ENCODE data around the gene ZCCHC14.
A peak's percentile ranks its signal among the peaks of the same experiment; 100 is the strongest.

The ZCCHC14 gene

DNA sequence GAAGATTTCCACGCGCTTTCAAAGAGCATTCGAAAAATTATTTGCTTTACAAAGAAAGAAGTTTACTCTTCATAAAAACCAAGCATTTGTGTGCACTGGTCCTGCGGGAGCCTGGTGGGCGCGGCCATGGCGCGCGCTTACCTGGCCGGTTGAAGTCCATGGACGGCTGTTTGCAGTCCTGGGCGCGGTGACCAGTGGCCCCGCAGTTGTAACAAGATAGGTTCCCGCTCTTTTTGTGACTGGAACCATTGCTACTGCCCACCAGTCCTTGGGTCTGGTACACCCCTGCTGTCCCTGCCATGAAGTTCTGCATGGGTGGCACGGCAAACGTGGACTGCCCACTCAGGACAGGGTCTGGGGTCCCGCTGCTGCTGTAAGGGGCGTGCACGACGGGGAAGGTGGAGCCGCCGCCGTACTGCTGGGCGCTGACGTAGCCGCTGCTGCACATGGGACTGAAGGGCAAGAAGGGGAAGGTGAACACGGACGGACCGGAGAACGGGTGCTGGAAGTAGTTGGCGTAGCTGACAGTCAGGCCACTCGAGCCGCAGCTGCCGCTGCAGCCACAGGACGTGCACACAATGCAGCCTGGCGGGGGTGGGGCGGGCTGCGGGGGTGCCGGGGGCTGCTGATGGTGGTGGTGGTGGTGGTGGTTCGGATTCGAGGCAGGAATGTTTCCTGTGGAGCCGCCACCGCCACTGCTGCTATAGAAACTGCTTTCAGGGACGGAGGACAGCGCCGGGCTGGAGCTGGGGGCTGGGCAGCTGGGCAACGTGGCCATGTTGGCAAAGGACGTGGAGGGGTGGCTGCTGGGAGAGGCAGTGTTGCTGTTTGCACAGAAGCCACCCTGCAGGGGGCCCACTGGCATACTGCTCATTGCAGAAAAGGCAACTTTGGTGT is 81.2 kb downstream of the ZCCHC14 start:
- peaks cover 92% of the 10 kb centered on the region for H3K36me3 ChIP-seq
- no peak overlapping the region for H3K4me2 ChIP-seq
- H3K9me3 ChIP-seq, result no peaks in the 10 kb centered on the region
- no peak overlapping the region for H3K27ac ChIP-seq
- no peak for TF ChIP-seq Cebpa-rat (IDR thresholded peaks at IDR 0.05)
- H4K20me1 ChIP-seq, result peaks cover 62% of the 10 kb centered on the region
- no peaks in the 10 kb centered on the region for H3K4me1 ChIP-seq
- no peak overlapping the region for H3K9ac ChIP-seq
- no peak overlapping the region for H3K4me3 ChIP-seq
- no peaks in the 10 kb centered on the region for H3K27me3 ChIP-seq

DNA sequence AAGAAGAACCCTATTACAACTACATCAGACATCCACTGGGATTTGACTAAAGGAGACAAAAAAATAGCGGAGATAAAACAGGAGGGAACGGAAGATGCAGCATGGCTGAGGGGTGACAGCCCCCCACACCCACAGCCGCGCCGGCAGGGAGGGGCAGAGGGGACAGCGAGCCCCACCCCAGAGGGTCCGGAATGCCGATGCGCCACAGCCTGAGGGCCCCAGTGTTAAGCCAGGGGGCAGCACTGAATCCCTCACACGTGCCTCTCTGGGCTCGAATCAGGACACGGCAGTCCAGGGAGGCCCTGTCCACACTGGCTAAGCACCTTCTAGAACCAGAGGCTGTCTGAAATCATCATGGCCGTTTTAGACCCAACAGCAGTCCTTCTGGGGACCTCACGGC is 81.9 kb downstream of the ZCCHC14 start:
- H3K9me3 ChIP-seq, result no peaks in the 10 kb centered on the region
- H3K27ac ChIP-seq, result no peak overlapping the region
- H3K36me3 ChIP-seq, result peaks cover 89% of the 10 kb centered on the region
- no peak overlapping the region for H3K4me3 ChIP-seq
- no peaks in the 10 kb centered on the region for H3K27me3 ChIP-seq
- no peaks in the 10 kb centered on the region for H3K4me1 ChIP-seq
- no peak overlapping the region for H3K4me2 ChIP-seq
- H4K20me1 ChIP-seq, result peaks cover 66% of the 10 kb centered on the region
- TF ChIP-seq Cebpa-rat (IDR thresholded peaks at IDR 0.05), result no peak
- no peak overlapping the region for H3K9ac ChIP-seq

- TF ChIP-seq Cebpa-rat (IDR thresholded peaks at IDR 0.05), result no peak
- no peak overlapping the region for H3K27ac ChIP-seq
- H3K27me3 ChIP-seq, result no peaks in the 10 kb centered on the region
- peaks cover 71% of the 10 kb centered on the region for H4K20me1 ChIP-seq
- H3K9ac ChIP-seq, result no peak overlapping the region
- H3K4me1 ChIP-seq, result no peaks in the 10 kb centered on the region
- no peaks in the 10 kb centered on the region for H3K9me3 ChIP-seq
- no peak overlapping the region for H3K4me2 ChIP-seq
- H3K4me3 ChIP-seq, result no peak overlapping the region
- peaks cover 89% of the 10 kb centered on the region for H3K36me3 ChIP-seq
These were observed 82.3 kb downstream of the ZCCHC14 start for GRCh38 chr16:87410530-87410929.

DNA sequence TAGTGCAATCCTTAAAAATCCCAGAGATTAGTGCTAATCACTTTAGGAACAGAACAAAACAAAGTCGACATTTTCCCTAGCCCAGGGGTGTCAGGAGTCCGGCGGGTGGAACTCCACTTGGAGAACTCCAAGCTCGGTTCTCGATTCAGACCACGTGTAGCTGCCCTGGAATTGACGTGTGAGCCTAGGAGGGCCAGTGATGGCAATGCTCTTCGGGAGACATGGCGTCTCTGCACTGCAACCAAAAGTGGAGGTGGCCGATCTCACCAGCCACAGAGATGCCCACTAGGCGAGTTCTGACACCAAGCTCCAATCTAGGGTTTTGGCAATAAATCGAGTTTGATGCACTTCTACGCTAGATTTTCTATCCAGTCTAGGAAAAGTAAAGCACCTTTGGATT is 83.0 kb downstream of the ZCCHC14 start:
- H3K9me3 ChIP-seq, result no peaks in the 10 kb centered on the region
- H4K20me1 ChIP-seq, result peaks cover 78% of the 10 kb centered on the region
- no peak overlapping the region for H3K4me2 ChIP-seq
- no peaks in the 10 kb centered on the region for H3K27me3 ChIP-seq
- no peaks in the 10 kb centered on the region for H3K4me1 ChIP-seq
- no peak overlapping the region for H3K9ac ChIP-seq
- no peak for TF ChIP-seq Cebpa-rat (IDR thresholded peaks at IDR 0.05)
- H3K4me3 ChIP-seq, result no peak overlapping the region
- H3K27ac ChIP-seq, result no peak overlapping the region
- H3K36me3 ChIP-seq, result peaks cover 89% of the 10 kb centered on the region

- H3K4me3 ChIP-seq, result no peak overlapping the region
- no peak for TF ChIP-seq Cebpa-rat (IDR thresholded peaks at IDR 0.05)
- H3K27me3 ChIP-seq, result no peaks in the 10 kb centered on the region
- peaks cover 89% of the 10 kb centered on the region for H3K36me3 ChIP-seq
- no peak overlapping the region for H3K9ac ChIP-seq
- no peaks in the 10 kb centered on the region for H3K9me3 ChIP-seq
- H3K27ac ChIP-seq, result no peak overlapping the region
- H3K4me1 ChIP-seq, result no peaks in the 10 kb centered on the region
- H3K4me2 ChIP-seq, result no peak overlapping the region
- peaks cover 85% of the 10 kb centered on the region for H4K20me1 ChIP-seq
These were observed 83.7 kb downstream of the ZCCHC14 start for GRCh38 chr16:87409153-87409552.

GRCh38 chr16:87407511-87408112 is 85.2 kb downstream of the ZCCHC14 start:
- no peak overlapping the region for H3K27ac ChIP-seq
- no peaks in the 10 kb centered on the region for H3K27me3 ChIP-seq
- H3K4me2 ChIP-seq, result no peak overlapping the region
- H3K36me3 ChIP-seq, result peaks cover 87% of the 10 kb centered on the region
- no peak overlapping the region for H3K4me3 ChIP-seq
- H3K4me1 ChIP-seq, result no peaks in the 10 kb centered on the region
- no peak for TF ChIP-seq Cebpa-rat (IDR thresholded peaks at IDR 0.05)
- no peak overlapping the region for H3K9ac ChIP-seq
- peaks cover 87% of the 10 kb centered on the region for H4K20me1 ChIP-seq
- H3K9me3 ChIP-seq, result no peaks in the 10 kb centered on the region

DNA sequence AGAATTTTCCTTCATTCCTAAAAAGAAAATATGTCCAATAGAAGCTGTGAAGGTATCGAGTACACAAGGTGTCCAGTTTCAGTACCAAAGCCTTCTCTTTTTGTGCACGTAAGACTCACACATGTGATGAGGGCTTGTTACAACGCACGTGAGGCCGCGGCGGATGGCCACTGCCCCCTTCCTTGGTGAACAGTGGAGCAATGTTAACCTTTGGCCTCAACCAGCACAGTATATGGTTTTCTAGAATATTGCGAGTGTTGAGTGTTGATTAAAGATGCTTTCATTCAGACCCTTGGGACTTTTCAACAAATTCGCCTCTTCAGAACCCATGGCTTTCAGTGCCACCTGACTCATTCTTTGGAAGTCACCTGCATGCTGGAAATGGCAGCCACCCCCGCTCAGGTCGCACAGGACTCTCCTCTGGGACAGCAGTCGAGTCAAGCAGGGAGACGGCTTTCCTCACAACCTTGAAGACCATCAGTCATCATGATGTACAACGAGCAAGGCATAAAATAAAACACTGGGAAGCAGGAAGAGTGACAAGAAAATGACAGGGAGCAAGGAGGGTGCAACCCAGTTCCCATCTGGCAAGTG is 86.2 kb downstream of the ZCCHC14 start:
- H3K4me1 ChIP-seq, result no peaks in the 10 kb centered on the region
- no peak overlapping the region for H3K4me3 ChIP-seq
- peaks cover 87% of the 10 kb centered on the region for H3K36me3 ChIP-seq
- no peaks in the 10 kb centered on the region for H3K27me3 ChIP-seq
- no peaks in the 10 kb centered on the region for H3K9me3 ChIP-seq
- no peak overlapping the region for H3K9ac ChIP-seq
- no peak overlapping the region for H3K4me2 ChIP-seq
- no peak overlapping the region for H3K27ac ChIP-seq
- peaks cover 91% of the 10 kb centered on the region for H4K20me1 ChIP-seq
- TF ChIP-seq Cebpa-rat (IDR thresholded peaks at IDR 0.05), result no peak

DNA sequence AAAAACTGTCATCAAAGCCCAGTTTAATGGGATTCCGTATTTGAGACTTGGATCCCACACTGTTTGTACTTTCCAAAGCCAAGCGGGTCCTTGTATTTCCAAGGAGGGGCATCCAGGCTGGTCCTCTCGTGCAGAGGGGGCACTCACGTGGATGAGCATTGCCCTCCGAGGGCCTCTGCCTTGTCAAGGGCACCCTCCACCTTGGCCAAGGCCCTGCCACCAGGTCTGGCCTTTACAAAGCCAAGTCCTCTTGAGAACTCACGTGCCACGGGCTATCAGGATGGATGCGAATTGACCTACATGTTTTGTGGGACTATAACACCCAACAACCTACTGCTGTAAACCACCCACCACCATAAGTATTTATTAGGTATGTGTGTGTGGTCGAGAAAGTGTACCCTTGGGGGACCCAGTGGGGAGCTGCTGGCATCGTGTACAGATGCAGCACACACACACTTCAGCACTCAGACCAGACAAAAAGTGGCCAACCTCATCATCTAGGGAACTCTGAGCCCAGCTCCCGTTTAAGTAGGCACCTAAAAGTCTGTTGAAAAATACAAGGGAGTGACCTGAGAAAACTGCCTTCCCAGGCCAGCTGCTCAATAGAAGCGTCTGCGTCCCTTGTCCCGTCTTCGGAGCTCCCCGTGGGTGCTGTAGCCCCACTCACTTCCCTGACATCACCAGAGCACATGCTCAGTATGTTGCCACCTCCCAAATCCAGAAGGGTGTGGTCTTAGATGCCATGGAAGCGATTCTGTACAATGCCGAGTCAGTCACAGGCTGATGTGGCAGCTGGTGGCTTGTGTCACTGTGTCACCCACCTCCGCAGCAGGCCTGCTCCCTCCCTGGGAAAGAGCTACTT is 87.8 kb downstream of the ZCCHC14 start:
- Histone ChIP-seq H3K4me3 (no peak overlapping the region), H3K27ac (no peak overlapping the region)

GRCh38 chr16:87395181-87395842 is 97.5 kb downstream of the ZCCHC14 start:
- Histone ChIP-seq H3K4me2 (peak overlapping the region; percentile 92), H3K9me3 (no peaks in the 10 kb centered on the region), H3K4me1 (peaks cover 41% of the 10 kb centered on the region), H3K27me3 (no peaks in the 10 kb centered on the region), H3K9ac (no peak overlapping the region), H3K36me3 (peaks cover 36% of the 10 kb centered on the region), H3K4me3 (no peak overlapping the region), H3K27ac (no peak overlapping the region), H4K20me1 (peaks cover 76% of the 10 kb centered on the region)
- TF ChIP-seq Cebpa-rat (IDR thresholded peaks at IDR 0.05), result no peak

More for the DNA sequence above, 87.8 kb downstream of the ZCCHC14 start:
- H4K20me1 ChIP-seq, result peaks cover 88% of the 10 kb centered on the region
- no peak for TF ChIP-seq Cebpa-rat (IDR thresholded peaks at IDR 0.05)
- H3K4me1 ChIP-seq, result no peaks in the 10 kb centered on the region
- no peaks in the 10 kb centered on the region for H3K27me3 ChIP-seq
- no peak overlapping the region for H3K4me2 ChIP-seq
- no peak overlapping the region for H3K9ac ChIP-seq
- H3K36me3 ChIP-seq, result peaks cover 87% of the 10 kb centered on the region
- no peaks in the 10 kb centered on the region for H3K9me3 ChIP-seq

Data from BLaER1 (cell line).